IMR-90 (cell line): ENCODE measurements around the gene ZNF329. TPM values are rescaled to one million over a fixed set of nuclear protein-coding genes. Genes with fewer than 3 reads are reported as not detected.
A peak's percentile ranks its signal among the peaks of the same experiment; 100 is the strongest.

Experiments used
- ATAC-seq: fragments of 200-7000 bp; cut with Tn5 transposase; 2 replicates; pipeline ENCODE4 v1.9.1; 2020; ENCODE audit warnings: low read depth, mild to moderate bottlenecking, moderate library complexity
- BruUV-seq: library from RNA; stranded (reverse); fragments of 400-500 nt; replicated peaks from 2 replicates; lab custom pipeline; 2021; lab: Mats Ljungman, UMichigan
- CTCF ChIA-PET: fragments of 300-600 bp; formaldehyde crosslinking; extraction: SDS; loops from one replicate; lab custom pipeline; 2021; ENCODE audit warnings: antibody characterized with exemption; lab: Yijun Ruan, JAX
- POLR2A ChIA-PET: fragments of 300-600 bp; sonication (Branson Sonifier 250); formaldehyde crosslinking; loops from one replicate; lab custom pipeline; 2022; ENCODE audit warnings: antibody characterized with exemption; ENCODE audit not compliant: unreplicated experiment; lab: Charles Lee
- DNase-seq: peaks from one replicate; pipeline ENCODE4 v3.0.0; 2013
- H2AFZ ChIP-seq: replicated peaks from 2 replicates; pipeline ENCODE3; 2013; ENCODE audit warnings: low read length, mild to moderate bottlenecking; ENCODE audit not compliant: poor library complexity
- H2AK5ac ChIP-seq: 2 replicates; pipeline ENCODE4 v1.6.1; 2013; ENCODE audit warnings: low read depth, low read length, inconsistent platforms
- H2AK9ac ChIP-seq: replicated peaks from 2 replicates; pipeline ENCODE3; 2013; ENCODE audit warnings: mild to moderate bottlenecking, low read depth, low read length, moderate library complexity; ENCODE audit not compliant: poor library complexity
- H2BK120ac ChIP-seq: 2 replicates; pipeline ENCODE4 v1.6.1; 2013; ENCODE audit warnings: low read depth, low read length, inconsistent platforms
- H2BK15ac ChIP-seq: 3 replicates; pipeline ENCODE4 v1.6.1; 2013; ENCODE audit warnings: low read depth, low read length, inconsistent platforms
- H2BK20ac ChIP-seq: 2 replicates; pipeline ENCODE4 v1.6.1; 2013; ENCODE audit warnings: low read depth, mild to moderate bottlenecking, inconsistent platforms, low read length, moderate library complexity
- H2BK5ac ChIP-seq: 2 replicates; pipeline ENCODE4 v1.6.1; 2013; ENCODE audit warnings: mild to moderate bottlenecking, low read depth, low read length, inconsistent platforms; ENCODE audit not compliant: poor library complexity, severe bottlenecking
- H3K14ac ChIP-seq: replicated peaks from 2 replicates; pipeline ENCODE4 v1.6.1; 2013; ENCODE audit warnings: low read depth, low read length, inconsistent platforms
- H3K18ac ChIP-seq: 2 replicates; pipeline ENCODE4 v1.6.1; 2013; ENCODE audit warnings: low read depth, low read length, control low read depth
- H3K23ac ChIP-seq: 2 replicates; pipeline ENCODE4 v1.6.1; 2013; ENCODE audit warnings: low read depth, low read length, inconsistent platforms
- H3K27ac ChIP-seq: 2 replicates; pipeline ENCODE4 v1.5.1; 2013; ENCODE audit warnings: mild to moderate bottlenecking, control low read depth, low read length; ENCODE audit not compliant: insufficient read depth
- H3K27me3 ChIP-seq: 2 replicates; pipeline ENCODE4 v1.6.1; 2013; ENCODE audit warnings: low read length; ENCODE audit not compliant: control insufficient read depth, insufficient read depth
- H3K36me3 ChIP-seq: 2 replicates; pipeline ENCODE4 v1.6.1; 2013; ENCODE audit warnings: low read length, mixed read lengths; ENCODE audit not compliant: control insufficient read depth, insufficient read depth
- H3K4ac ChIP-seq: 2 replicates; pipeline ENCODE4 v1.6.1; 2013; ENCODE audit warnings: low read depth, low read length, inconsistent platforms
- H3K4me1 ChIP-seq: 2 replicates; pipeline ENCODE4 v1.6.1; 2013; ENCODE audit warnings: low read length, mixed read lengths; ENCODE audit not compliant: control insufficient read depth, insufficient read depth
- H3K4me2 ChIP-seq: 2 replicates; pipeline ENCODE4 v1.6.1; 2013; ENCODE audit warnings: low read depth, mild to moderate bottlenecking, control low read depth, low read length, moderate library complexity
- H3K4me3 ChIP-seq: 2 replicates; pipeline ENCODE4 v1.5.1; 2013; ENCODE audit warnings: low read depth, mild to moderate bottlenecking, control low read depth, low read length, moderate library complexity; ENCODE audit not compliant: insufficient read depth
- H3K56ac ChIP-seq: 2 replicates; pipeline ENCODE4 v1.6.1; 2013; ENCODE audit warnings: low read length, inconsistent platforms; ENCODE audit not compliant: insufficient read depth; ENCODE audit errors: extremely low read depth
- H3K79me1 ChIP-seq, 2 experiments: 2 replicates each; pipeline ENCODE4 v1.6.1; 2013; ENCODE audit warnings: low read length in 2 of 2, inconsistent platforms in 1 of 2, low read depth in 1 of 2
- H3K9ac ChIP-seq: 2 replicates; pipeline ENCODE4 v1.6.1; 2013; ENCODE audit warnings: low read depth, low read length, control low read depth
- H3K9me1 ChIP-seq: 2 replicates; pipeline ENCODE4 v1.6.1; 2013; ENCODE audit warnings: low read length, inconsistent platforms; ENCODE audit not compliant: insufficient read depth
- H3K9me3 ChIP-seq: 2 replicates; pipeline ENCODE4 v1.6.1; 2013; ENCODE audit warnings: low read length; ENCODE audit not compliant: control insufficient read depth, insufficient read depth
- H4K20me1 ChIP-seq: 2 replicates; pipeline ENCODE4 v1.6.1; 2013; ENCODE audit warnings: low read length, inconsistent platforms; ENCODE audit not compliant: insufficient read depth
- H4K5ac ChIP-seq: 2 replicates; pipeline ENCODE4 v1.6.1; 2013; ENCODE audit warnings: mild to moderate bottlenecking, low read depth, low read length, control low read depth
- H4K8ac ChIP-seq, 2 experiments: 2 replicates each; pipeline ENCODE4 v1.6.1; 2013; ENCODE audit warnings: low read depth in 2 of 2, low read length in 2 of 2, control low read depth in 1 of 2, inconsistent platforms in 1 of 2
- H4K91ac ChIP-seq: 2 replicates; pipeline ENCODE4 v1.6.1; 2013; ENCODE audit warnings: low read depth, low read length, inconsistent platforms; ENCODE audit not compliant: insufficient read depth
- BHLHE40 ChIP-seq: fragments of 150-350 bp; IDR thresholded peaks from 2 replicates; pipeline ENCODE4 v1.6.1; 2016; ENCODE audit warnings: mild to moderate bottlenecking, low read depth, low read length
- MAZ ChIP-seq: IDR thresholded peaks from 2 replicates; pipeline ENCODE4 v1.6.1; 2012; ENCODE audit warnings: low read depth, mild to moderate bottlenecking, low read length, improper control_type of control experiment, moderate library complexity, borderline replicate concordance
- MXI1 ChIP-seq: IDR thresholded peaks from 2 replicates; pipeline ENCODE4 v1.6.1; 2012; ENCODE audit warnings: low read depth, mild to moderate bottlenecking, low read length, moderate library complexity, borderline replicate concordance
- POLR2A ChIP-seq: IDR thresholded peaks from 2 replicates; pipeline ENCODE4 v1.6.1; 2012; ENCODE audit warnings: mild to moderate bottlenecking, low read depth, low read length
- WGBS, 2 experiments: methylation state at CpG; one replicate each; pipeline versions ENCODE4 v1.1.5 to v1.1.7; 2013; ENCODE audit warnings: missing lambda C conversion rate in 2 of 2; ENCODE audit not compliant: insufficient read length in 1 of 2; ENCODE audit errors: extremely low coverage in 2 of 2; 5-methylcytosine and 5-hydroxymethylcytosine counted together
- dilution Hi-C: fragments of 300-500 bp; cut with HindIII; formaldehyde crosslinking; loops from one replicate; pipeline ENCODE4 v1.14.3; 2018; ENCODE audit warnings: low sequenced_read_pairs; ENCODE audit not compliant: unreplicated experiment
- in situ Hi-C: fragments of 300-500 bp; cut with MboI; formaldehyde crosslinking; loops from 3 replicates; pipeline ENCODE4 v1.14.3; 2019; ENCODE audit warnings: low sequenced_read_pairs, inconsistent platforms, mixed read lengths
- intact Hi-C: fragments of 100-400 bp; cut with micrococcal nuclease; formaldehyde crosslinking; loops from 2 replicates; pipeline ENCODE4 v1.10.0; 2022
- polyA plus RNA-seq, 3 experiments: library from polyadenylated mRNA; depleted of rRNA; stranded (reverse); fragments of >200 nt; gene quantifications; 2 replicates each; pipeline ENCODE4 v1.2.3, GENCODE V29; 2012; ENCODE audit warnings: low replicate concordance in 1 of 3
- total RNA-seq: library from RNA; depleted of rRNA; stranded (reverse); fragments of >200 nt; gene quantifications from 2 replicates; pipeline ENCODE4 v1.2.3, GENCODE V29; 2012
- TF ChIP-seq, protein P1 (sequence below): fragments of 150-350 bp; IDR thresholded peaks from 2 replicates; pipeline ENCODE4 v1.6.1; 2017; ENCODE audit warnings: mild to moderate bottlenecking, antibody characterized with exemption, low read length, low read depth

The ZNF329 gene
- total and polyA plus RNA-seq, 2 of the 4 experiments (the other 2 are of a cell fraction), result 4.7 to 16.8 TPM

DNA sequence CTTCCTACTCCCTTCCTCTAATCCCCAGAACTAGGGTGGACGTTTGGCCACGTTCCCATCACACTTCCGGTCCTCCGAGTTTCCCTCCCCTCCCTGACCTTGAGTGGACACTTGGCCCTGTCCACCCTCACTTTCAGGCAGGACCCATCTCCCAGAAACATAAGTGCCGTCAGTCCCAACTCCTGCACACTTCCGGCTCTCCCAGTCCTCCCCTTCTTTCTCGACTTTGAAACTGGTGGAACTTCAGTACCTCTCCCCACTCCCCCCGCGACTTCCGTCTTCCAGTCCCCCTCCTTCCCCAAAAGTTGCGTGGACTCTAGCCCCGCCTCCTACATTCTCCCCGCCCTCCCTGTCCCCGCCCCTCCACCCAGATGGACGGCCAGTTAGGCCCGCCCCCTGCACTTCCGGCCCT, 32.0 kb upstream of the ZNF329 start:
- Histone ChIP-seq H3K4me3 (peak overlapping the region; percentile 98), H2AK5ac (peak overlapping the region; percentile 15; the same call in 1 of the 2 replicates), H3K9me1 (no peaks in the 10 kb centered on the region), H3K14ac (0 out of 2 replicates have a peak overlapping the region, but pooled peaks have one; percentile 8), H3K23ac (no peak overlapping the region), H3K56ac (no peak overlapping the region), H3K4me2 (peak overlapping the region; percentile 28; the same call in 1 of the 2 replicates), H2BK120ac (no peak overlapping the region), H3K4me1 (no peaks in the 10 kb centered on the region), H3K18ac (no peak overlapping the region), H3K4ac (peak overlapping the region; percentile 44), H3K27ac (peak overlapping the region; percentile 100), H2AFZ (peak overlapping the region; percentile 100), H2BK20ac (no peak overlapping the region), H3K9ac (no peak overlapping the region), H3K79me1 (peaks cover 22 to 31% of the 10 kb centered on the region in 2 experiments; a peak in 3 of 4 replicates), H4K8ac (peak overlapping the region; percentile 98 to 100), H3K9me3 (peaks cover 81% of the 10 kb centered on the region), H3K27me3 (no peaks in the 10 kb centered on the region), H2BK5ac (peak overlapping the region; percentile 55), H2BK15ac (0 out of 3 replicates have a peak overlapping the region, but pooled peaks have one; percentile 0), H2AK9ac (peak overlapping the region; percentile 91), H4K91ac (peak overlapping the region; percentile 60; the same call in 1 of the 2 replicates), H4K5ac (peak overlapping the region; percentile 6; the same call in 1 of the 2 replicates), H3K36me3 (peaks cover 39% of the 10 kb centered on the region), H4K20me1 (no peaks in the 10 kb centered on the region)
- ChIA-PET POLR2A (interaction anchor here (0.6 to 1.1 kb wide), 2 partner anchors 12 to 179 kb away, joined by 3 read pairs; no protein-coding TSS in a partner anchor), CTCF (no interaction called here)
- intact Hi-C loops (loop anchor here (5.0 kb wide), 1 partner anchor 95 kb away; the partner anchor contains the start of gene ZNF8), dilution Hi-C loops (no loop called here), in situ Hi-C loops (no loop called here)
- WGBS, 2 experiments, result 18% methylated on average over 4 of the region's 17 CpGs; no CpG with 5 or more reads in 1 of the 2 experiments
- ATAC-seq (no peak), DNase-seq (no peak)
- TF ChIP-seq, protein P1, sequence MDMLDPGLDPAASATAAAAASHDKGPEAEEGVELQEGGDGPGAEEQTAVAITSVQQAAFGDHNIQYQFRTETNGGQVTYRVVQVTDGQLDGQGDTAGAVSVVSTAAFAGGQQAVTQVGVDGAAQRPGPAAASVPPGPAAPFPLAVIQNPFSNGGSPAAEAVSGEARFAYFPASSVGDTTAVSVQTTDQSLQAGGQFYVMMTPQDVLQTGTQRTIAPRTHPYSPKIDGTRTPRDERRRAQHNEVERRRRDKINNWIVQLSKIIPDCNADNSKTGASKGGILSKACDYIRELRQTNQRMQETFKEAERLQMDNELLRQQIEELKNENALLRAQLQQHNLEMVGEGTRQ, result no peak
- TF ChIP-seq MXI1, result no peak
- TF ChIP-seq POLR2A, result no peak
- TF ChIP-seq BHLHE40, result no peak
- TF ChIP-seq MAZ, result no peak
- BruUV-seq, result no TSS peak
